NCI-H2196 treated with DMSO at 0.1 percent for 48 hours (cell line): Measurements from ENCODE around the gene CDK6.
A peak's percentile ranks its signal among the peaks of the same experiment; 100 is the strongest.

Experiments used
- DNase-seq: peaks from one replicate; lab custom pipeline; 2025; ENCODE audit not compliant: unreplicated experiment; lab: John Stamatoyannopoulos, UW

Gene CDK6

GRCh38 chr7:92685136-92686042 lies 151.0 kb downstream of the CDK6 start:
- DNase-seq, result no peak

- DNase-seq, result no peak
These were observed 152.1 kb downstream of the CDK6 start for GRCh38 chr7:92684274-92684673.

- no peak for DNase-seq
These were observed 153.4 kb downstream of the CDK6 start for GRCh38 chr7:92682903-92683539.

GRCh38 chr7:92682330-92682729 lies 154.0 kb downstream of the CDK6 start:
- DNase-seq, result no peak

- DNase-seq, result no peak
These were observed 154.7 kb downstream of the CDK6 start for GRCh38 chr7:92681633-92682032.

GRCh38 chr7:92680442-92680841 lies 155.9 kb downstream of the CDK6 start:
- no peak for DNase-seq

GRCh38 chr7:92678291-92678920 lies 158.0 kb downstream of the CDK6 start:
- no peak for DNase-seq

- DNase-seq, result peak; percentile 35
These were observed 162.0 kb downstream of the CDK6 start for GRCh38 chr7:92674379-92674778.

- DNase-seq, result no peak
These were observed 164.7 kb downstream of the CDK6 start for GRCh38 chr7:92671505-92672169.

GRCh38 chr7:92670204-92670851 lies 166.0 kb downstream of the CDK6 start:
- no peak for DNase-seq

- DNase-seq, result no peak
These were observed 166.7 kb downstream of the CDK6 start for GRCh38 chr7:92669616-92670165.

GRCh38 chr7:92668564-92668963 lies 167.8 kb downstream of the CDK6 start:
- DNase-seq, result no peak

- no peak for DNase-seq
These were observed 168.4 kb downstream of the CDK6 start for GRCh38 chr7:92667816-92668535.

GRCh38 chr7:92665926-92666325 lies 170.4 kb downstream of the CDK6 start:
- DNase-seq, result no peak

- no peak for DNase-seq
These were observed 174.7 kb downstream of the CDK6 start for GRCh38 chr7:92661651-92662050.

GRCh38 chr7:92658671-92659070 lies 177.7 kb downstream of the CDK6 start:
- no peak for DNase-seq

- no peak for DNase-seq
These were observed 179.0 kb downstream of the CDK6 start for GRCh38 chr7:92657391-92657790.

- no peak for DNase-seq
These were observed 180.3 kb downstream of the CDK6 start for GRCh38 chr7:92656121-92656520.

GRCh38 chr7:92655346-92655884 lies 181.0 kb downstream of the CDK6 start:
- DNase-seq, result no peak

- no peak for DNase-seq
These were observed 183.2 kb downstream of the CDK6 start for GRCh38 chr7:92653136-92653535.
